ENCODE results near the gene MAP6. TPM values are rescaled to one million over a fixed set of nuclear protein-coding genes. Genes with fewer than 3 reads are reported as not detected.

MAP6 gene
- total and polyA plus RNA-seq, 2 experiments from 2014 or later, result 0.31 to 1.2 TPM

DNA sequence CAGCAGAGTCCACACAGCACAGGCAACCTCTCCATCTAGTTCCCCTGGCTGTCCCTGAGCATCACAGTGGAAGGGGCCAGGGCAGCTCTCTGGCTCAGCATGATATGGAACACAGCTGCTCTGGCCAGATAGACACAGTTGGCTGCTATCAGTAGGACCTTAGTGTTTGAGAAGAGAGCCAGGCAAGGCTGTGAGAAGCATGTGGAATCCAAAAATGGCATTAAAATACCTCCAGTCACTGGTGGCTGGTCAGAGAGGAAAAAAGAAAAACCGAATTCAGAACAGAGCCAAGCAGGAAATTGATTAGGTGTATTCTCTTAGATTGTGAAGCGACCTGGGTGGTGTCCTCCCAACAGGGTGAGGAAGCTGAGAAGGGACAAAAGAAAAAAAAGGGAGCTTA, 78.9 kb downstream of the MAP6 start (continued):
- TF ChIP-seq, protein P1, sequence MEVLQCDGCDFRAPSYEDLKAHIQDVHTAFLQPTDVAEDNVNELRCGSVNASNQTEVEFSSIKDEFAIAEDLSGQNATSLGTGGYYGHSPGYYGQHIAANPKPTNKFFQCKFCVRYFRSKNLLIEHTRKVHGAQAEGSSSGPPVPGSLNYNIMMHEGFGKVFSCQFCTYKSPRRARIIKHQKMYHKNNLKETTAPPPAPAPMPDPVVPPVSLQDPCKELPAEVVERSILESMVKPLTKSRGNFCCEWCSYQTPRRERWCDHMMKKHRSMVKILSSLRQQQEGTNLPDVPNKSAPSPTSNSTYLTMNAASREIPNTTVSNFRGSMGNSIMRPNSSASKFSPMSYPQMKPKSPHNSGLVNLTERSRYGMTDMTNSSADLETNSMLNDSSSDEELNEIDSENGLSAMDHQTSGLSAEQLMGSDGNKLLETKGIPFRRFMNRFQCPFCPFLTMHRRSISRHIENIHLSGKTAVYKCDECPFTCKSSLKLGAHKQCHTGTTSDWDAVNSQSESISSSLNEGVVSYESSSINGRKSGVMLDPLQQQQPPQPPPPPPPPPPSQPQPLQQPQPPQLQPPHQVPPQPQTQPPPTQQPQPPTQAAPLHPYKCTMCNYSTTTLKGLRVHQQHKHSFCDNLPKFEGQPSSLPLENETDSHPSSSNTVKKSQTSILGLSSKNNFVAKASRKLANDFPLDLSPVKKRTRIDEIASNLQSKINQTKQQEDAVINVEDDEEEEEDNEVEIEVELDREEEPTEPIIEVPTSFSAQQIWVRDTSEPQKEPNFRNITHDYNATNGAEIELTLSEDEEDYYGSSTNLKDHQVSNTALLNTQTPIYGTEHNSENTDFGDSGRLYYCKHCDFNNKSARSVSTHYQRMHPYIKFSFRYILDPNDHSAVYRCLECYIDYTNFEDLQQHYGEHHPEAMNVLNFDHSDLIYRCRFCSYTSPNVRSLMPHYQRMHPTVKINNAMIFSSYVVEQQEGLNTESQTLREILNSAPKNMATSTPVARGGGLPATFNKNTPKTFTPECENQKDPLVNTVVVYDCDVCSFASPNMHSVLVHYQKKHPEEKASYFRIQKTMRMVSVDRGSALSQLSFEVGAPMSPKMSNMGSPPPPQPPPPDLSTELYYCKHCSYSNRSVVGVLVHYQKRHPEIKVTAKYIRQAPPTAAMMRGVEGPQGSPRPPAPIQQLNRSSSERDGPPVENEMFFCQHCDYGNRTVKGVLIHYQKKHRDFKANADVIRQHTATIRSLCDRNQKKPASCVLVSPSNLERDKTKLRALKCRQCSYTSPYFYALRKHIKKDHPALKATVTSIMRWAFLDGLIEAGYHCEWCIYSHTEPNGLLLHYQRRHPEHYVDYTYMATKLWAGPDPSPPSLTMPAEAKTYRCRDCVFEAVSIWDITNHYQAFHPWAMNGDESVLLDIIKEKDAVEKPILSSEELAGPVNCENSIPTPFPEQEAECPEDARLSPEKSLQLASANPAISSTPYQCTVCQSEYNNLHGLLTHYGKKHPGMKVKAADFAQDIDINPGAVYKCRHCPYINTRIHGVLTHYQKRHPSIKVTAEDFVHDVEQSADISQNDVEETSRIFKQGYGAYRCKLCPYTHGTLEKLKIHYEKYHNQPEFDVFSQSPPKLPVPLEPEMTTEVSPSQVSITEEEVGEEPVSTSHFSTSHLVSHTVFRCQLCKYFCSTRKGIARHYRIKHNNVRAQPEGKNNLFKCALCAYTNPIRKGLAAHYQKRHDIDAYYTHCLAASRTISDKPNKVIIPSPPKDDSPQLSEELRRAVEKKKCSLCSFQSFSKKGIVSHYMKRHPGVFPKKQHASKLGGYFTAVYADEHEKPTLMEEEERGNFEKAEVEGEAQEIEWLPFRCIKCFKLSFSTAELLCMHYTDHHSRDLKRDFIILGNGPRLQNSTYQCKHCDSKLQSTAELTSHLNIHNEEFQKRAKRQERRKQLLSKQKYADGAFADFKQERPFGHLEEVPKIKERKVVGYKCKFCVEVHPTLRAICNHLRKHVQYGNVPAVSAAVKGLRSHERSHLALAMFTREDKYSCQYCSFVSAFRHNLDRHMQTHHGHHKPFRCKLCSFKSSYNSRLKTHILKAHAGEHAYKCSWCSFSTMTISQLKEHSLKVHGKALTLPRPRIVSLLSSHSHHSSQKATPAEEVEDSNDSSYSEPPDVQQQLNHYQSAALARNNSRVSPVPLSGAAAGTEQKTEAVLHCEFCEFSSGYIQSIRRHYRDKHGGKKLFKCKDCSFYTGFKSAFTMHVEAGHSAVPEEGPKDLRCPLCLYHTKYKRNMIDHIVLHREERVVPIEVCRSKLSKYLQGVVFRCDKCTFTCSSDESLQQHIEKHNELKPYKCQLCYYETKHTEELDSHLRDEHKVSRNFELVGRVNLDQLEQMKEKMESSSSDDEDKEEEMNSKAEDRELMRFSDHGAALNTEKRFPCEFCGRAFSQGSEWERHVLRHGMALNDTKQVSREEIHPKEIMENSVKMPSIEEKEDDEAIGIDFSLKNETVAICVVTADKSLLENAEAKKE (CRISPR knock-in tag; IDR thresholded peaks at IDR 0.05), result no peak
- no peak for TF ChIP-seq ZNF331 (CRISPR knock-in tag; IDR thresholded peaks at IDR 0.05; ENCODE audit: low read depth)
- TF ChIP-seq ETS1 (IDR thresholded peaks at IDR 0.05), result no peak
- TF ChIP-seq JUNB (IDR thresholded peaks at IDR 0.05; ENCODE audit: unreplicated experiment), result no peak

- Histone ChIP-seq H3K79me2 (replicated peaks; ENCODE audit: insufficient read depth) (no peaks in the 10 kb centered on the region), H2AFZ (no peak overlapping the region), H3K4me1 (ENCODE audit: insufficient read depth) (peaks cover 6% of the 10 kb centered on the region), H3K27me3 (ENCODE audit: insufficient read depth) (no peaks in the 10 kb centered on the region), H3K4me2 (no peak overlapping the region), H3K9me2 (ENCODE audit: insufficient read depth) (peaks cover 7% of the 10 kb centered on the region; the same call in 1 of the 2 replicates), H3K36me3 (ENCODE audit: insufficient read depth) (no peaks in the 10 kb centered on the region), H3F3A (replicated peaks; ENCODE audit: low read depth) (peaks cover 3% of the 10 kb centered on the region; the same call in 1 of the 2 replicates), H3K27ac (ENCODE audit: low read depth) (no peak overlapping the region), H3K4me3 (no peak overlapping the region), H4K20me1 (replicated peaks; ENCODE audit: insufficient read depth) (no peaks in the 10 kb centered on the region)
- Mint-ChIP-seq H3K36me3 (ENCODE audit: low read depth) (no peaks in the 10 kb centered on the region), H3K4me3 (no peak overlapping the region), H3K4me1 (peaks cover 13% of the 10 kb centered on the region), H3K27me3 (ENCODE audit: insufficient read depth, low read depth, poor library complexity) (peaks cover 19% of the 10 kb centered on the region), H3K9me3 (no peaks in the 10 kb centered on the region), H3K27ac (no peak overlapping the region)
- no peak for ATAC-seq
- no peak for DNase-seq (ENCODE audit: low spot score)
- TF ChIP-seq EZH2phosphoT487 (IDR thresholded peaks at IDR 0.05; ENCODE audit: unreplicated experiment) (no peak), EZH2 (IDR thresholded peaks at IDR 0.05; ENCODE audit: low read depth, unreplicated experiment) (no peak), ZNF114 (CRISPR knock-in tag; IDR thresholded peaks at IDR 0.05) (no peak), ETS1 (IDR thresholded peaks at IDR 0.05) (no peak), ZNF331 (CRISPR knock-in tag; IDR thresholded peaks at IDR 0.05; ENCODE audit: low read depth) (no peak), CREB1 (CRISPR knock-in tag; IDR thresholded peaks at IDR 0.05; ENCODE audit: low read depth) (no peak), NANOG (IDR thresholded peaks at IDR 0.05; ENCODE audit: borderline replicate concordance) (no peak), STAT1 (IDR thresholded peaks at IDR 0.05; ENCODE audit: unreplicated experiment) (no peak), POLR2AphosphoS5 (IDR thresholded peaks at IDR 0.05; ENCODE audit: low read depth) (no peak), JUNB (IDR thresholded peaks at IDR 0.05; ENCODE audit: unreplicated experiment) (no peak)
Measured at GRCh38 chr11:75589051-75589450, 79.8 kb downstream of the MAP6 start.
